Activated naive CD4-positive, alpha-beta T cell treated with Interleukin-2 at 50 U/mL for 16 hours (primary cell): ENCODE data around the gene ZNF226.
"Not testable (repeated sequence)": the region's sequence is repeated elsewhere in the genome, so short reads cannot be mapped to it uniquely, and the experiment has no call there.

Source experiments
- DNase-seq: peaks from one replicate; pipeline ENCODE4 v3.0.0-alpha.2; 2020

ZNF226 gene

GRCh38 chr19:44212866-44213346 lies 48.0 kb downstream of the ZNF226 start:
- DNase-seq, result no peak

- DNase-seq, result not testable (repeated sequence)
These were observed 55.0 kb downstream of the ZNF226 start for GRCh38 chr19:44219926-44220325.

GRCh38 chr19:44220761-44221160 lies 55.9 kb downstream of the ZNF226 start:
- DNase-seq, result not testable (repeated sequence)

GRCh38 chr19:44221291-44221690 lies 56.4 kb downstream of the ZNF226 start:
- DNase-seq, result not testable (repeated sequence)
